Calu3 (cell line): Measurements from ENCODE around the gene PCSK5. TPM values are rescaled to one million over a fixed set of nuclear protein-coding genes. Genes with fewer than 3 reads are reported as not detected.

Experiments
- BruUV-seq: library from RNA; stranded (reverse); fragments of 400-500 nt; replicated peaks from 2 replicates; lab custom pipeline; 2021; lab: Mats Ljungman, UMichigan
- CTCF ChIA-PET: fragments of 300-600 bp; sonication (Branson Sonifier 250); formaldehyde crosslinking; loops from one replicate; lab custom pipeline; 2022; ENCODE audit warnings: antibody characterized with exemption; lab: Charles Lee
- DNase-seq: peaks from one replicate; pipeline ENCODE4 v3.0.0; 2022
- H3K27ac Mint-ChIP-seq: one replicate; pipeline ENCODE4 v1.8.0; 2022; ENCODE audit warnings: mixed read lengths; ENCODE audit not compliant: unreplicated experiment
- H3K27me3 Mint-ChIP-seq: one replicate; pipeline ENCODE4 v1.8.0; 2022; ENCODE audit warnings: mixed read lengths; ENCODE audit not compliant: unreplicated experiment
- H3K36me3 Mint-ChIP-seq: one replicate; pipeline ENCODE4 v1.8.0; 2022; ENCODE audit warnings: mild to moderate bottlenecking, moderate library complexity, mixed read lengths; ENCODE audit not compliant: insufficient read depth, unreplicated experiment
- H3K4me1 Mint-ChIP-seq: one replicate; pipeline ENCODE4 v1.8.0; 2022; ENCODE audit warnings: mild to moderate bottlenecking, low read depth, mixed read lengths; ENCODE audit not compliant: unreplicated experiment
- H3K4me3 Mint-ChIP-seq: one replicate; pipeline ENCODE4 v1.8.0; 2022; ENCODE audit warnings: mild to moderate bottlenecking, low read depth, moderate library complexity, mixed read lengths; ENCODE audit not compliant: unreplicated experiment
- H3K9me3 Mint-ChIP-seq: one replicate; pipeline ENCODE4 v1.8.0; 2022; ENCODE audit warnings: low read depth, mixed read lengths; ENCODE audit not compliant: unreplicated experiment
- intact Hi-C: fragments of 100-400 bp; cut with micrococcal nuclease; formaldehyde crosslinking; loops from one replicate; pipeline ENCODE4 v1.10.0; 2022; ENCODE audit not compliant: unreplicated experiment
- total RNA-seq: library from RNA; stranded (reverse); gene quantifications from 2 replicates; pipeline ENCODE4 v1.2.3, GENCODE V29; 2022
- TF ChIP-seq, protein P1 (sequence below): fragments of 200-600 bp; IDR thresholded peaks from one replicate; pipeline ENCODE4 v1.8.0; 2022; ENCODE audit warnings: antibody characterized with exemption; ENCODE audit not compliant: unreplicated experiment

The PCSK5 gene
- total RNA-seq, 1 experiment from 2014 or later = 38.4 TPM

DNA sequence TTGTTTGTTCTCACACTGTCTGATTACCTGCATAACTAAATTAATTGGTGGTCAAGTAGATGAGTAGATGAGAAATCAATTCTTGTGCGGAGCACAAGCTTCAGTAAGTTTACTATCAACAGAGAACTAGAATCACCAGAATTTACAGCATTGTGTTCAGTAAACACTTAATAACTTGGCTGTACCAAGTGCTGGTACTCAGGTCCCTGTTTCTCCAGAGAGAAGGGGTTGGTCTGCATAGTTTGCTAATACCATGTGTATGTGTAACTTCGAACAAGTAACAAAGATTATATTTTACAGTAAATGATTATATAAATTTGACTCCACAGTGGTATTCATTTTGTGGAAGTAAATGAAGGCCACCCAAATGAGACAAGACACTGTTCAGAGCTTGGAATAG, 146.3 kb downstream of the PCSK5 start:
- no peaks in the 10 kb centered on the region for H3K27me3 Mint-ChIP-seq
- H3K9me3 Mint-ChIP-seq = no peaks in the 10 kb centered on the region
- BruUV-seq = no TSS peak
- CTCF ChIA-PET = no interaction called here
- TF ChIP-seq, protein P1, sequence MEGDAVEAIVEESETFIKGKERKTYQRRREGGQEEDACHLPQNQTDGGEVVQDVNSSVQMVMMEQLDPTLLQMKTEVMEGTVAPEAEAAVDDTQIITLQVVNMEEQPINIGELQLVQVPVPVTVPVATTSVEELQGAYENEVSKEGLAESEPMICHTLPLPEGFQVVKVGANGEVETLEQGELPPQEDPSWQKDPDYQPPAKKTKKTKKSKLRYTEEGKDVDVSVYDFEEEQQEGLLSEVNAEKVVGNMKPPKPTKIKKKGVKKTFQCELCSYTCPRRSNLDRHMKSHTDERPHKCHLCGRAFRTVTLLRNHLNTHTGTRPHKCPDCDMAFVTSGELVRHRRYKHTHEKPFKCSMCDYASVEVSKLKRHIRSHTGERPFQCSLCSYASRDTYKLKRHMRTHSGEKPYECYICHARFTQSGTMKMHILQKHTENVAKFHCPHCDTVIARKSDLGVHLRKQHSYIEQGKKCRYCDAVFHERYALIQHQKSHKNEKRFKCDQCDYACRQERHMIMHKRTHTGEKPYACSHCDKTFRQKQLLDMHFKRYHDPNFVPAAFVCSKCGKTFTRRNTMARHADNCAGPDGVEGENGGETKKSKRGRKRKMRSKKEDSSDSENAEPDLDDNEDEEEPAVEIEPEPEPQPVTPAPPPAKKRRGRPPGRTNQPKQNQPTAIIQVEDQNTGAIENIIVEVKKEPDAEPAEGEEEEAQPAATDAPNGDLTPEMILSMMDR = no peak
- intact Hi-C loops = no loop called here
- peaks cover 16% of the 10 kb centered on the region for H3K36me3 Mint-ChIP-seq
- H3K4me1 Mint-ChIP-seq = peaks cover 8% of the 10 kb centered on the region
- no peak overlapping the region for H3K27ac Mint-ChIP-seq
- H3K4me3 Mint-ChIP-seq = no peak overlapping the region
- DNase-seq = no peak

DNA sequence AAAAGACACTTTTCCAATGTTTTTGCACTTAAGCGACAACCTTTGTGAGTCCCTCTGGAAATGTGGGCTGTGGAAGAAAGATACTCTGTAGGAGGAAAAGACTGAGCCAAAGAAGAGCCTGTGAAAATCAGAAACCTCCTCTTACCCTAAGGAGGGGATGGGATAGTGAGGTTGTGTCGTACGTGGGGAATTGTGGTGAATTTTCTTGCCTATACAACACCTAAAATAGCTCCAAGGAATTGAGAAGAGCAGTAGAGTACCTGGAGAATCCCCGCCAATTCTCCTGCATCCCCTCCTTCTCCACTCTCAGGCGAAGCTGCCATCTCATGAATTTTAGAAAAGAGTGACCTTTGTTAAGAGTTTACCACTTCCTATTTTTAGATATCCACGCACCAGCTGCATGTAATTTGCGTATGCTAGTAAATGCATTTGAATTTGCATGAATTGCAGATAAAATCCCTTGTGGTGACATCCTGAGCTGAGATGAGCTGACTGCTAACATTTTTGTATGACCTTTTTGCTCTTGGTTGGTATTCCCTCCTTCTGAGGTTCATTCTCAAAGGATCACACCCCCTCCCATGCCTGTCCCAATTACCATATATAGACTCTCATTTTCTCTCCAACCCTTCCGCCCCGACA, 147.2 kb downstream of the PCSK5 start:
- BruUV-seq = no TSS peak
- TF ChIP-seq, protein P1 = no peak
- intact Hi-C loops = no loop called here
- H3K9me3 Mint-ChIP-seq = no peaks in the 10 kb centered on the region
- H3K4me3 Mint-ChIP-seq = no peak overlapping the region
- CTCF ChIA-PET = no interaction called here
- H3K36me3 Mint-ChIP-seq = peaks cover 12% of the 10 kb centered on the region
- H3K27me3 Mint-ChIP-seq = no peaks in the 10 kb centered on the region
- H3K4me1 Mint-ChIP-seq = peaks cover 8% of the 10 kb centered on the region
- H3K27ac Mint-ChIP-seq = no peak overlapping the region
- DNase-seq = no peak

DNA sequence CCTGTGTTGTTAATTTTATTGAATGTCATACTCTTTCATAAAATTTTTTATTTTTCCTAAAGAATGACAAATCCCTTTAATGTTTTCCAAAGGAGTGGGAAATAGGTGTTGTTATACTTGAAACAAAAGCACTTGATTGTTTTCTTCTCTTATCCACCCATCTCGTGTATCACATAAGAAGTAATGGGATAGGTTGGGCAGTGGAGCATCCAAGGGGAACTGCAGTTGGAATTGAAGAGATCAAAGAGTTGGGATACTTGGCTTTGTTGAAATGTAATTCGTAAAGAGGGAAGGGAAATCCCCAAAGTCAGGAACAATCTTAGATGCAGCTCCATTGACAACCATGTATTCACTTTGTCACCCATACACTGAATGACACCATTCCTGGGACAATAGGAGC, 148.0 kb downstream of the PCSK5 start:
- DNase-seq = no peak
- Mint-ChIP-seq H3K27me3 (no peaks in the 10 kb centered on the region), H3K4me3 (no peak overlapping the region), H3K36me3 (peaks cover 12% of the 10 kb centered on the region), H3K27ac (no peak overlapping the region), H3K4me1 (peaks cover 8% of the 10 kb centered on the region), H3K9me3 (no peaks in the 10 kb centered on the region)
- TF ChIP-seq, protein P1 = no peak
- intact Hi-C loops = no loop called here
- CTCF ChIA-PET = no interaction called here
- no TSS peak for BruUV-seq

DNA sequence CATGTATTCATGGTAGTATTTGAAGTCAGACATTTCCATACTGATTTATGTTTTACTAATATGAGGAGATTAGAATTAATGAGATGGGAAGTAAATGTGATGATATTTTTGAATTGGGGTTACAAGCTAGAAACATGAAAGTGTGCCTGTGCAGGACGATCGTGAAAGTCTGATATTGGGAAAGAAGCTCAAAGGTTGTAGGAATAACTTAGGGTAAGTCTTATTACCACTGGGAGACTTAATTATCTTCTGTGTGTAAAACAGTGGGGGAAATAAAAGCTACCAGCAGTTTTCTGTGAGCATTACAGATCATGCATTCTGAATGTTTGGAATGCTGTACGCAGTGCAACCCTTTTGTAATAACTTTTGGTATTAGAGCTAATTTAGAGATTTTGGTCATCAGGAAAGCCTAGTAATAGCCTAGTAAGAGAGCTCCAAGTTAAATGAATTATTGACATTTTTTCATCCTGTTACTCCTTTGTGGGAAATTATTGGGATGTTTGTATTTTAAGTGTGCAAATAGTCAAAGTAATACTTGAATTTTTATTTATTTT, 153.9 kb downstream of the PCSK5 start:
- TF ChIP-seq, protein P1 = no peak
- BruUV-seq = no TSS peak
- CTCF ChIA-PET = no interaction called here

More for the DNA sequence above, 153.9 kb downstream of the PCSK5 start:
- H3K4me3 Mint-ChIP-seq = no peak overlapping the region
- DNase-seq = no peak
- peaks cover 4% of the 10 kb centered on the region for H3K36me3 Mint-ChIP-seq
- no peaks in the 10 kb centered on the region for H3K27me3 Mint-ChIP-seq
- no peaks in the 10 kb centered on the region for H3K9me3 Mint-ChIP-seq
- H3K4me1 Mint-ChIP-seq = peaks cover 8% of the 10 kb centered on the region
- intact Hi-C loops = loop anchor here (10.0 kb wide), 1 partner anchor 80 kb away; no protein-coding TSS in a partner anchor
- no peak overlapping the region for H3K27ac Mint-ChIP-seq
